ENCODE data around the gene RAX2.
"Not testable (repeated sequence)": the region's sequence is repeated elsewhere in the genome, so short reads cannot be mapped to it uniquely, and the experiment has no call there.

The RAX2 gene

DNA sequence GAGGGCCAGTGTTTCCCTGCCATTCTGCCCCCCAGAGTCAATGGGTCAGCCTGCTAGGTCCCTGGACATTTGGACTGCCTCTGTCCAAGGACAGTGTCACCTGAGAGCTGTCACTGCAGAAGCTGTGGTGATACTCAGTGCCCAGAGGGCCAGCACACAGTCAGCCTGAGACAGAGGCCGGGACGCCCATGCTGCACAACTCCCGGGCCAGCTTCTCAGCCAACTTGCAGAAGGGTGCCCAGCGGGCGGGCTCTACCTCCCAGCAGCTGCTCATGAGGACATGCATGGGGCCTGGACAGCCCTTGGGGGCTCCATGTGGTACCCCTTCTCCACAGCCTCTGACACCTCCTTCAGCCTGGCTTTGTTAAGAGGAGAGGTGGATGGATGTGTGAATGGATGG, 3.8 kb upstream of the RAX2 start:
- no peak for DNase-seq

DNA sequence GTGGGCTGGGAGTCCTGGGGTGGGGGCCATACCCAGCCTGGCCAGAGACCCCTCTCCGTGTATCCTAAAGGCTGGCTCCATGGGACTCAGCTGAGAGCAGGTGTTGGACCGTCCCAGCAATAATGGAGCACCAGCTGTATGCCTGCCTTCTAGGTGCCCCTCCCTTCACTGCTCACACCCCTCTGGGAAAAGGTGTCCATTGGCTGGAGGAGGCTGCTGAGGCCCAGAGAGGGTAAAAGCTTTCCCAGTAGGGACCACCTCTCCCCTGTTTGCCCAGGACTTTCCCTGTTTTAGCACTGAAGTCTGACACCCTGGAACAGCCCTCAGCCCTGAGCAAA, 3.3 kb upstream of the RAX2 start:
- DNase-seq = no peak

DNA sequence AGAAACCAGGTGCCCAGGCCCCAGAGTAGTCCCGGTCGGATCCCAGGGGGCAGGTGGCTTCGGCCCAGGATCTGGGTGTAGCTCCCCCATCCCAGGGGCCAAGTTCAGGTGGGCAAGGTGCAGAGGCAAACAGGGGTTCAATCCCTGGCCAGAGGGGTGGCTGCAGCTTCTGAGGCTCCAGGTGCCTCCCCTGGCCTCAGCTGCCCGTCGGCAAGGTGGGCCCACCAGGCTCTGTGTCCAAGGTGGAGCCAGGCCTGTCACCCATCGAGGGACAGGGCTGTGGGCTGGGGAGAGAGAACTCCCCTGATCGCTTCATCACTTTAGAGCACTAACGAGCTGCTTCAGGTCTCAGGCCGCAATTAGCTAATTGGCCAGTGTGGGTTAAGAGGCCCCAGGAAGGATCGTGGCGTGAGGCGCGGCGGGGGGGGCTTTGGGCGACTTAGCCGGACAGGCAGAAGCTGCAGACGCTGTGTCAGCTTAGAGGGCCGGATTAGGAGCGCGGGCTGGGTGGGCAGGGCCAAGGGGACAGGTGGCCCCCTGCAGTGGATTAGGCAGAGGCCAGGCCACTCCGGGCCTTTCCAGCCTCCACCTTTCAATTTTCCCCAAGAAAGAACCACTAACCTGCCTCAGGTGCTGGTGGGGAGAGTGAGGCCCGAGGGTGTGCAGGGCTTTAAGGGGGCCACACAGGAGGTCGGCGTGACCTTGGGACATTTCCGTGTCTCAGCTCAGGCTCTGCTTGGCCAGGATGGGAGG, 2.8 kb upstream of the RAX2 start:
- peak; percentile 48 for DNase-seq

DNA sequence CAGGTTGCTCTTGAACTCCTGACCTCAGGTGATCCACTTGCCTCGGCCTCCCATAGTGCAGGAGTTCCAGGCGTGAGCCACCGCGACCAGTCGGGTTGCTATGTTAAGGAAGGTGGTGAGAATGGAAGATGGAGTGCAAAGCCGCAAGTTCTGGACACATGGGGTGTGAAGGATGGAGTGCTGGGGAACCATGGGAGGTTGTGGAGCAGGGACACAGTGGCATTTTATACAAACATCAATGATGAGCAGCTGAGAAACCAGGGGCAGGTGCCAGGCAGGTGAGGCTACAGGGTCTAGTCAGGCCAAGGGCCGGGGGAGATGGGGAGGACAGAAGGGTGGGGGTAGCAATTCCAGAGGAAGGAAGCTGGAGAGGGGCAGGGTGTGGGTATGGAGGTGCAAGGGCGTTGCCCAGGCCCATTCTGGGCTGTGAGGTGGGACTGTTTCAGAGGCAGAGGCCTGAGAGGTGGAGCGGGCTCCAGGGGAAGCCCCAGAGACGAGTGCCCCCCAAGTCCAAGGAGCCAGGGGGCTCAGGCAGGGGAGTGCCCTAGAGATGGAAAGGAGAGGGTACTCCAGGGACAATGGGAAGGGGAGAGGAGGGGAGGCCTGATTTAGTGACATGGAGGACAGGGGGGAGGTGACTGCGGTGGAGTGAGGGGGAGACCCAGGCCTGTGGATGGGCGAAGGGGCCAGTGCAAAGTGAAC, 1.9 kb upstream of the RAX2 start:
- no peak for DNase-seq

DNA sequence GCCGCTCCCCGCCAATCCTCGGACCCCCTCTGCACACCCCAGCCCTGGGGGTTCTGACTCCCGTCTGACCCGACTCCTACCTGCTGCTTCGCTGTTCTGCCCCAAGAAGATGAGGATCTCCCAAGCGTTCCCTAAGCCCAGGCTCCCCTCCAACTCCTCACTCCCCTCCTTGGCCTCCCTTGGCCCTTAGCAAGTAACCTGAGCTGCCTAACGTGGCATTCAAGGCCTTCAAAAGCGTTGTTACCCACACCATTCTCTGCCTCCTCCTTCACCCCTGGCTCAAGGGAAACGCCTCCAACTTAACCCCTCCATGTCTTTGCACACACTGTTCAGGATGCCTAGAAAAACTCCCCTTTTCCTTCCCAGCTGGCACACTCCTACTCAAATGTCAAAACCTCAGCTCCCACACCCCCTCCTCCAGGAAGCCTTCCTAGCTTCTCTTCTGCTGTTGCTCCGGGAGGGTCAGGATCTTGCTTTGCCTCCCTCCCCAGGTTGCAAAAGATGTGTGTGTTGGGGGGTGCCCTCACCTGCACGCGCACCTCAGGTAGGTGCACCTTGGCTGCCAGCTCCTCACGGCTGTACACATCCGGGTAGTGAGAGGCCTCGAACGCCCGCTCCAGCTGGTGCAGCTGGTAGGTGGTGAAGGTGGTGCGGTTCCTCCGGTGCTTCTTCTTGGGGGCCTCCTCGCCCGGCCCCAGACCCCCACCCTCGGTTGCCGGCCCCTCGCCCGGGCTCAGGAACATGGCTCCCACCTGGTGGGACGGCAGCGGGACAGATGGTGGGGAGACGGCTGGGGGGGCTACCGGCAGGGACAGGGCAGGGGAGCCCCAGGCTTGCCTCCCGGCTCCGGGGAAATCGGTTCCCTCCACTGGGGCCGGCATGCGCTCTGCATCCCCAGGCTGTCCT, 775 bp downstream of the RAX2 start:
- no peak for DNase-seq

DNA sequence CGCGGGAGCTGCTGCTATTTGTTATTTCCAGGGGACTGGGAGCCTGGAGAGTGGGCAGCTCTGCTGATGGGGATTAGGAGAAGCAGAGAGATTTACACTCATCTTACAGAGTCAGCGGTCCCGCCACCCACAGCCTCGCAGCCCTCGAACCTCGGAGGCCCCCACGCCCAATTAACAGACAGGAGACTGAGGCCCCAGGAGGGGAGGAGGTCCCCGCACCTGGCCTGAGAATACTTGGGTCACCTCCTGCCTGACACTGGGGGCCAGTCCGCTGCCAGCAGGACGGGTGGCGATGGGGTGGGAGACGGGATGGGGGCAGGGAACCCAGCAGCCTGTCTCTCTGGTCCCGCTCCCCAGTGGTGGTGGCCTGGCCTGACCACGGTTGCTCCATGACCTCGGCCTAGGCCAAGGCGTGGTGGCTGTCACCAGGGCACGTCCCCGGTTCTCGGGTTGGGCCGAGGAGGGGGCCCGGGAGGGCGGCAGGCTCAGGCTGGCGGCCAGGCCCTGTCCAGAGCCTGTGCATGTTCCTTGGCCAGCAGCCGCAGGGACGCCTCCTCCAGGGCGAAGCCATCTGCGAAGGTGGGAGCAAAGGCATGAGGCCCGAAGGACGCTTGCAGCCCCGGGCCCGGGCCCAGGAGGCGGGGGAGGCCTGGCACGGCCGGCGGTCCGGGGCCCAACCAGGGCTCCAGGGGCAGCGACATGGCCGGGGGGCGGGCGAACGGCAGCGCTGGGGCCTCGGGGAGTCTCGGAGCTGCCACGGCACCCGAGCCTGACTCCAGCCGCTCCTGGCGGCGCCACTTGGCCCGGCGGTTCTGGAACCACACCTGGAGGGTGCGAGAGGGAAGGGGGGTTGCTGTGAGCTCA, 1.7 kb downstream of the RAX2 start:
- no peak for DNase-seq

DNA sequence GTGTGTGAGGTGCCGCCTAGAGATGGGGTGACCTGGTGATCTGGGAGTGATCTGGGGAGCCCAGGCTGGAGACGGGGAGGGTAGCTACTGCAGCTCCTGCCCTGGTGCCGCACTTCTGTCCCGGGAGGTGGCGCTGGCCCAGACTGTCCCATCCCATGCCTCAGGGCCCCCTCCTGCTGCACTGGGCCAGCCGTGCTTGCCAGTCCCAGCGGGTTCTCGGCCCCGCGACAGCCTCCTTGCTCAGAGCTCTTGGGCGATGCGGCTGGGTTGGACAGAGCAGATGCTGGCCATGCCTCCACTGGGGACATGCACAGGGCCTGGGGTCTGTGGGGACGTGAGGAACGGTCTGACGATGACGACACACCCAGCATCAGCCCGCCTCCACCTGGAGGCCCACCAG, 2.5 kb downstream of the RAX2 start:
- DNase-seq = no peak

DNA sequence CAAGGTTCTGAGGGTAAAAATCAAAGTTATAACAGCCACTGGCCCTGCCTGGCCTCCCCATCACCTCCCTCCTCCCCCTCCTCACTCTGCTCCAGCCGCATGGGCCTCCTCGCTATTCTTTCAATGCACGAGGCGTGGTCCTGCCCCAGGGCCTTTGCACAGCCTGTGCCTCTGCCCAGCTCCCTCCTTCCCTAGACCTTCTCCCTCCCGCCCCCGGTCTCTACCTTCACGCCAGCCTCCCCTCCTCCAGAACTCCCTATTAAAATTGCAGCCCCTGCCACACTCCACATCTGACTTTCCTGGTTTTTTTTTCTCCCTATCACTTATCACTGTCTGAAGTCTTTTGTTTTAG, 3.3 kb downstream of the RAX2 start:
- DNase-seq = no peak

DNA sequence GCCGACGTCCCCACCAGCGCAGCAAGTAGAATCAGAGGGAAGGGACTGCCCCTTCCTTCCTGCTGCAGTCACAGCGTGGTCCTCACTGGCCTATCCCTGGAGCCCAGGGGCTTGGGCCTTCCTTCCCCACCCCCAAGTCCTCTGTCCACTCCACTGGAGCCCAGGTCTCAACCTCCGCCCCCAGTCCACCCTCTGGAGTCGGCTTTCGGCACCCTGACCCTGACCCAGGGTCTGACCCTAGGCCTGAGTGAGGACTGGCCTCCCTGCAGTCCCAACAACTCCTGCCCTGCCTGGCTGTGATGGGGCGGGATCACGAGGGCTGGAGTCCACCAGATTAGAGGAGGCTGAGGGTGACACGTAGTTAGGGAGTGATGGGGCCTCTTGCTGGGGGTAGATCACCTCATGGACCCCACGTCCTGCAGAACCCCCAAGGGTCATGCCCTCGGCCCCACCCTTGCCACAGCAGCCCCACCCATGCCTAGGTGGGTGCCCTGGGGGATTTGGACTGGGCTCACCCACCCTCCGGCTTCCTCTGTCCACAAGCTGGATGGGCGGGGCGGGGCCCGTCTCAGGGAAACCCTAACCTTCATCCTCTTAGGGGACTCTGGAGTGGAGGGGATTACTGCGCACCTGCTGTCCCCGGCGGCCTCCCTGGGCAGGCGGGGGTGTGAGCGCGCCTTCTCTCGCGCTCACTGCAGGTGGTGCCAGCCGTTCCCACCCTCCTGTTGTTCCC, 3.8 kb downstream of the RAX2 start:
- no peak for DNase-seq

DNA sequence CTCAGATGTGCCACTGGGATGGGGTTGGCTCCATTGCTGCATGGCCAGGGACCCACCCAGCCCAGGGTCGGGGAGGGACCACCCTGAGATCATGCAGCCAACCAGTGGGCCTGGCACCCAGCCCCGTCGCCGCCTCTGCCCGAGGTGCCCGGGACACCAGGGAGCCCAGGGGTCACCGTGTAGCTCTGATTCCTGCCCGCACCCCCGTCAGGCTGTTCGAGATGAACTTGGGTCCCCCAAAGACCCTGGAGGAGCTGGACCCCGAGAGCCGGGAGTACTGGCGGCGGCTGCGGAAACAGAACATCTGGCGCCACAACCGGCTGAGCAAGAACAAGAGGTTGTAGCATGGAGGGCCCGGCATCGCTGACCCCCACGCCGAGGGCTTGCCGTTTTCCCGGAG, 5.0 kb downstream of the RAX2 start:
- DNase-seq = no peak

DNA sequence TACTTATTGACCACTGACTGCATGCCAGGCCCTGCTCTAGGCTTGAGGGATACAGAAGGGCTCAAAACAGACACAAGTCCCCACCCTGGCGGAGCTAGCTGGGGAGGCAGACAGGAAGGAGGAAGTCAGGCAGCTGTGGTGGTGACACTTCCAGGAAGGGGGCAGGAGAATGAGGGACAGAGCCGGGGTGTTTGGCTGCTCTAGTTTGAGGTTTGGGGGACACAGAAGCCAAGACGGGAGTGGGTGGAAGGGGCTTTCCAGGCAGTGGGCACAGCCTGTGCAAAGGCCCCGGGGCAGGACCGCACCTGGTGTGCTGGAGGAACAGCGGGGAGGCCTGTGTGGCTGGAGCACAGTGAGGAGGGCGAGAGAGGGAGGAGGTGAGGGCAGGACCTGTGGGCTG, 5.5 kb downstream of the RAX2 start:
- no peak for DNase-seq

DNA sequence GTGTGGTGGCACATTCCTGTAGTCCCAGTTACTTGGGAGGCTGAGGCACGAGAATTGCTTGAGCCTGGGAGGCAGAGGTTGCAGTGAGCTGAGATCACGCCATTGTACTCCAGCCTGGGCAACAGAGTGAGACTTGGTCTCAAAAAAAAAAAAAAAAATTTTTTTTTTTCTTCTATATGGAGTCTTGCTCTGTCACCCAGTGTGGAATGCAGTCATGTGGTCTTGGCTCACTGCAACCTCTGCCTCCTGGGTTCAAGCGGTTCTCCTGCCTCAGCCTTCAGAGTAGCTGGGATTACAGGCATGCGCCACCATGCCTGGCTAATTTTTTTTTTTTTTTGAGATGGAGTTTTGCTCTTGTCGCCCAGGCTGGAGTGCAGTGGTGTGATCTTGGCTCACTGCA, 6.3 kb downstream of the RAX2 start:
- not testable (repeated sequence) for DNase-seq

DNA sequence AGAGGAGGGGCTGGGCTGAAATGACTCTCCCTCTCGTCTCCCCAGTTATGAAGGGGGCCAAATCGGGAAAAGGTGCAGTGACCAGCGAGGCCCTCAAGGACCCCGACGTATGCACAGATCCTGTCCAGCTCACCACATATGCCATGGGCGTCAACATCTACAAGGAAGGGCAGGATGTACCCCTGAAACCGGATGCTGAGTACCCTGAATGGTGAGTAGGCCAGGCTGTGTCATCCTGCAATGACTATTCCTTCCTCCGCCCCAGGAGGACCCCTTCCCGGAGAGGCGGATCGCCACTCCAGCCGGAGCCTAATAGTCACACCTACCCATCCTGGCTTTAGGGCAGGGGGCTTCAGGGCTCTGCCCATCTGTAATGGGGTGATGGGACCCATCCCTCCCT, 6.9 kb downstream of the RAX2 start:
- DNase-seq = no peak

DNA sequence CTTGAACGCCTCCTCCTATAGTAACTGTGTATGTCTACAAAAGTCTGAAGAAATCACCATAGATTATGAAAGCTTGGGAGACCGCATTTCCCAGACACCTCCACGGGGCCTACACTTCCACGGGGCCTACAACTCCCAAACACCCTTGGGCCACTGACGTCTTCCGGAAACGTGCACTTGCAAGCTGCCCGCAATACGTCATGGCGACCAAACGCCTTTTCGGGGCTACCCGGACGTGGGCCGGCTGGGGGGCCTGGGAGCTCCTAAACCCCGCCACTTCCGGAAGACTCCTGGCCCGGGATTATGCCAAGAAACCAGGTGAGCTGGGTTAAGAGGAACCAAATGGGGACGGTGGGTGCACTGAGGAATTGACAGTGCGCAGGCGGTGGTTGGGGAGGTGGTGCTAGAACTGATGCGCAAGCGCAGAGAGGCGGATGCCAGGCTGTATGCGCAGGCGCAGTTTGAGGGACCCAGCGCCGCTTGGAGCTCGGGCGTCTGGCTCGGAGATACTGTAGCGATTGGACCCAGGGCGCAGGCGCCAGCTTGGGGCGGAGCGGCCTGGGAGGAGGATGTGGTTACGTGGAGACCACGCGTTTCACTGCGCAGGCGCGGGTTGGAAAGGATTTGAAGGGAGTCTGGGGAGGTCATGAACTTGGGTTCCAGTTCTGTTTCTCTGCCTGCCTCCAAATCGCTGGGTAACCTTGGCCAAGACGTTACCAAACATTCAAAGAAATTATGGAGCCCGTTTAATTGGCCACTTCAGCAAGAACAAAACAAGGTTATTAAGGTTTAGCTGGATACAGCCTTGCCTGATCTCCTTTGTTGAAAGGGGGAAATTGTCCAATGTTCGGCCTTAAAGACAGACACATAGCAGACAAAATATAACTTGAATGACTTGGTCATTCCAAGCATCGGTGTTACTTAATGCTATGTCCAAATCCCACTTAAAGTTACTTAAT, 9.2 kb downstream of the RAX2 start, which contains the start of gene MRPL54:
TSS of gene MRPL54 (plus strand) at position 182 of the 959 bp plus-strand sequence. CDS start at position 201, 19 bp downstream.
- DNase-seq = peak; percentile 100

DNA sequence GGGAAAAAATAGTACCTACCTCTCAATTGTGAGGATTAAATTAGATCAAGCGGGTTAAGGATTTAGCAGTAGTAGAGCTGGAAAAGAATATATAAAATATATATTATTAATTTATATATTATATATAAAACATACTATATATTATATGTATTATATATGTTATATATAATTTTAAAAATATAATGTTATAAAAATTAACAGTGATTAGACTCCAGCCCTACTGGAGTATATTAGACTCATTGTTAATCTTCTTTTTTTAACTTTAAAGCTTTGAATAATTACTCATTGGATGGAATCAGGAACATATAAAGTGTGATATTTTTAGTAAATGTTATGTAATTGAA, 9.9 kb downstream of the RAX2 start:
- DNase-seq = no peak

DNA sequence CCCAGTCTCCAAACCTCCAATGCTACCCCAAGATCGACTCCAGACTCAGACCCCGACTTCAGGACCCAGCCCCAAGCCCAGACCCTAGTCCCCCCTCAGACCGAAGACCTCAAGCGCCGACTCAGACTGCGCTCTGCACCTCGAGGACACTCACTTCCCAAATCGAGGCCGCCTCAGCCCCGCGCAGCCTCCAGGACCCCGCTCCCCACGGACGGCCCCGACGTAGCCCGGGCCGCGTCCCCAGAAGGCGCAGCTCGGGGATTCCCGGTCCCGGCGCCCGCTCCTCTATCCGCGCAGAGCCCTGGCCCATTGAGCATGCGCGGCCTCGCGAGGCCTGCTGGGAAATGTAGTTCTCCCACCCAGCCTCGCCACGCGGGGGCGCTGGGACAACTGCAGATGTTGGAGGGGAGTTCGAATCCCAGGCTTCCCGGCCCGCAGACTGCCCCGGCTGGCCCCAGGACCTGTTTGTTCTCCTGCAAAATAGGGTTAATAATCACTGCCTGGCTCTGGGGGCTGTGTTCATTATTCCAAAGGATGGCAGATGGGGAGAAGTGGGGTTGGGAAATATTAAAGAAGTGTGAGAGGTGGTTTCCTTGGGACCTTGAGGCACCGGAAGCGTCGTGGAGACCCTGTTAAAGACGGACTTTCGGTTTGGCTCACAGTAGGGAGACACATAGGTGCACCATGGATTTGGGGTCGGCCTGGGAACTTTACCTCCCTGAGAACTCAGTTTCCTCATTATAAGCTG, 10.5 kb downstream of the RAX2 start, which contains the start of gene APBA3:
TSS of gene APBA3 (minus strand) at position 311 of the 748 bp plus-strand sequence. CDS start 1,428 bp downstream, outside the sequence.
- peak; percentile 96 for DNase-seq

DNA sequence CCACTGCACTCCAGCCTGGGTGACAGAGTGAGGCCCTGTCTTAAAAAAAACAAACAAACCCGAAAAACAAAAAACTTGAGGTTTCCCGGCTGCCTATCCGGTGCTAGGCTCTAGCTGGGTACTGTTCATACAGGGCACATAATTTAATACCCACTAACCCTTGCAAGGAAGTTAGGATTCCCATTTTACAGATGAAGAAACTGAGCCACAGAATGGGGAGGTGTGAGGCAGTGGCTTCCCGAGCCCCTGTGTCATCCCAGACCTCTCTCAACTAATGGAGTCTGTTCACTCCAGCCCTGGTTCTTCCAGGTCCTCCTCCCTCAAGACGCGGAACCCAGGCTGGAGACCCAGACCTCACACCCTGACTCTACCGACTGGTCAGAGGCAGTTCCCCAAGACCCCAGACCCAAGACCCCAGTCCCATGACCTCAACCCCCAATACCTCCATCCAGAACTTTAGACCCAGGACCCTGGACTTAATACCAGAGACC, 11.1 kb downstream of the RAX2 start:
- DNase-seq = no peak

DNA sequence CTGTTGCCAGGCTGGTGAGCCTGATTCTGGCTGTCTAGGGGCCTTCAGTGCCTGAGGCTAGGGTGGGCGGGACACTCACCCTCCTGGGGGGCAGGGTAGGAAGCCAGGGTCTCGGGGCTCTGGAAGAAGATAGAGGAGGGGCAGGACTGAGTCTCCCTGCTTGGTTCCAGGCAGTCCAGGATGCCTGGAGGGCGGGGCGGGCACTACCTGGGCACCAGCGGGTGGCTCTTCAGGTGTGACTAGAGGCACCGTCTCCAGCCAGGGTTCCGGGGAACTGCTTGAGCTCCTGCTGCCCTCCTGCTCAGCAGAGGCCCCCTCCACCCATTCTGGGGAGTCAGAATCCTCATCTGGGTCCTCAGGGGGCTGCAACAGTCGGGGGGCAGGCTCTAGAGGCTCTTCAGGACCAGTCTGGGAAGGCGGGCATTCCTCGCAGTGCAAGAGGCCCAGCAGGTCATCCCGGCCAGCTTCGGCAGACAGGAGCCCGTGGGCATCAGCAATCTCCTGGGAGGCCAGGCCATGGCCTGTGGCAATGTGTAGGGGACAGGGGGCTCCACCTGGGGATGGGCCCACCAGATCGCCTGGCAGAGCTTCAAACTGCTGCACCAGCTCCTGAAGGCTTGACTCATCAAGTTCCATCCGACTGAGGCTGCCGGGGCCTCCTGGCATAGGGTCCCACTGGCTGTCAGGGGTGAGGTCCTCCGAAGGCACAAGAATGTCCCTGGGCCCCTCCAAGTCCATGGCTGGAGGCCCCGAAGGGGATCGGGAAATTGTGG, 12.4 kb downstream of the RAX2 start:
- DNase-seq = no peak

DNA sequence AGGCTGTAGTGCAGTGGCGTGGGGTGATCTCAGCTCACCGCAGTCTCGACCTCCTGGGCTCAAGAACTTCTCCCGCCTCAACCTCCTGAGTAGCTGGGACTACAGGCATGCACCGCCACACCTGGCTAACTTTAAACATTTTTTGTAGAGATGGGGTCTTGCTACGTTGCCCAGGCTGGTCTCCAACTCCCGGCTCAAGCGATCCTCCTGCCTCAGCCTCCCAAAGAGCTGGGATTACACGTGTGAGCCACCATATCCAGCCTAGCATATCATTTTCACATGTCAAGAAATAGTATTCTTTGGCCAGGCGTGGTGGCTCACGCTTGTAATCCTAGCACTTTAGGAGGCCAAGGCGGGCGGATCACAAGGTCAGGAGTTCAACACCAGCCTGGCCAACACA, 13.7 kb downstream of the RAX2 start:
- not testable (repeated sequence) for DNase-seq

Data from retina (tissue), 1 donor.